Measurements from ENCODE around the gene SEMA4D.

DNA sequence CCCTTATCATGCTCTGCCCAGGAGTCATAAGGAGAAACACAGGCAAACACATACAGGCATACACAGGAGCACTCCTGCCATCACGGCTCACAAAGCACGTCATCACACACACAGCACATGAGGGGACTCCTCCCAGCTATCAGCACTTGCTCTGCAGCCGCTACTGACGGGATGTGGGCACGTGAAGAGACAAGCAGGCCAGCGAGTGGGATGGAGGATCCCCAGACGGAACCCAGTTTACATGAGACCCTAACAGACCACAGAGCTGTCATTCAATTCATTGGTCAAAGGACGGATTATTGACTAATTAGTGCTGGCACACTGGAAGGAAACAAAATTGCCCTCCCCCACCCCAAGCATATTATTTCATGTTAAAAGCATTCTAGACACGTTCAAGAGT lies 53.6 kb downstream of the SEMA4D start:
- TF ChIP-seq, protein P1, sequence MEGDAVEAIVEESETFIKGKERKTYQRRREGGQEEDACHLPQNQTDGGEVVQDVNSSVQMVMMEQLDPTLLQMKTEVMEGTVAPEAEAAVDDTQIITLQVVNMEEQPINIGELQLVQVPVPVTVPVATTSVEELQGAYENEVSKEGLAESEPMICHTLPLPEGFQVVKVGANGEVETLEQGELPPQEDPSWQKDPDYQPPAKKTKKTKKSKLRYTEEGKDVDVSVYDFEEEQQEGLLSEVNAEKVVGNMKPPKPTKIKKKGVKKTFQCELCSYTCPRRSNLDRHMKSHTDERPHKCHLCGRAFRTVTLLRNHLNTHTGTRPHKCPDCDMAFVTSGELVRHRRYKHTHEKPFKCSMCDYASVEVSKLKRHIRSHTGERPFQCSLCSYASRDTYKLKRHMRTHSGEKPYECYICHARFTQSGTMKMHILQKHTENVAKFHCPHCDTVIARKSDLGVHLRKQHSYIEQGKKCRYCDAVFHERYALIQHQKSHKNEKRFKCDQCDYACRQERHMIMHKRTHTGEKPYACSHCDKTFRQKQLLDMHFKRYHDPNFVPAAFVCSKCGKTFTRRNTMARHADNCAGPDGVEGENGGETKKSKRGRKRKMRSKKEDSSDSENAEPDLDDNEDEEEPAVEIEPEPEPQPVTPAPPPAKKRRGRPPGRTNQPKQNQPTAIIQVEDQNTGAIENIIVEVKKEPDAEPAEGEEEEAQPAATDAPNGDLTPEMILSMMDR (IDR thresholded peaks at IDR 0.05) = no peak
- TF ChIP-seq POLR2A (IDR thresholded peaks at IDR 0.05) = no peak

All from uterus (tissue), 2 donors.